GM12801 (cell line): ENCODE measurements around the gene FCN1.

ENCODE experiments used
- TF ChIP-seq, protein P1 (sequence below): IDR thresholded peaks from one replicate; pipeline ENCODE4 v1.5.1; 2011; ENCODE audit warnings: control low read depth; ENCODE audit not compliant: insufficient read length; ENCODE audit errors: extremely low read depth

Gene FCN1

DNA sequence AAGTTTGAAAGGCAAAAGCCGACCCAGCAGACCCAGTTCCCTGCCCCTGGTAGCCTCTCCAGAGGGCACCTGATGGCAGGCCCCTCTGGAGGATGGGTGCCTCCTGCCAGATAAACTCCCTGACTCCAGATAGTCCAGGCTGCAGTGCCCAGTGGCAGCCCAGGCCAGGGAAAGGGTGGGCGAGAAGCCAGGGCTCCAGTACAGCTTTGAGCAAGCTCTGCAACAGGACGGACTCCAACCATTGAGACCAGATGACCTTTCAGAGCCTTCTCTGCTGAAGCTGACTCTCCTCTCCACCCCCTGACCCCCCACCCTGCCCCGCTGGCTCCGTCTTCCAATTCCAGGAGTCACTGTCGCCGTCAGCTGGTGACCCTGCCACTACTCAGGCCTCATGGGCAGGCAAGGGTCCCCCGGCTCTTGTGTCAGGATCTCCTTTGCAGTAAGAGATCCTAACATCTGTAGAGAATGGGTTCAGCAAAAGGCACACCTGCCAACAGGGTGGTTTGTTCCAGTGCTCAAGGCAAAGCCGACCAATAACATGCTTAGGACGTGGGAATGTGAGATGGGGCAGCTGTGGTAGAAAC is 15.5 kb upstream of the FCN1 start:
- TF ChIP-seq, protein P1, sequence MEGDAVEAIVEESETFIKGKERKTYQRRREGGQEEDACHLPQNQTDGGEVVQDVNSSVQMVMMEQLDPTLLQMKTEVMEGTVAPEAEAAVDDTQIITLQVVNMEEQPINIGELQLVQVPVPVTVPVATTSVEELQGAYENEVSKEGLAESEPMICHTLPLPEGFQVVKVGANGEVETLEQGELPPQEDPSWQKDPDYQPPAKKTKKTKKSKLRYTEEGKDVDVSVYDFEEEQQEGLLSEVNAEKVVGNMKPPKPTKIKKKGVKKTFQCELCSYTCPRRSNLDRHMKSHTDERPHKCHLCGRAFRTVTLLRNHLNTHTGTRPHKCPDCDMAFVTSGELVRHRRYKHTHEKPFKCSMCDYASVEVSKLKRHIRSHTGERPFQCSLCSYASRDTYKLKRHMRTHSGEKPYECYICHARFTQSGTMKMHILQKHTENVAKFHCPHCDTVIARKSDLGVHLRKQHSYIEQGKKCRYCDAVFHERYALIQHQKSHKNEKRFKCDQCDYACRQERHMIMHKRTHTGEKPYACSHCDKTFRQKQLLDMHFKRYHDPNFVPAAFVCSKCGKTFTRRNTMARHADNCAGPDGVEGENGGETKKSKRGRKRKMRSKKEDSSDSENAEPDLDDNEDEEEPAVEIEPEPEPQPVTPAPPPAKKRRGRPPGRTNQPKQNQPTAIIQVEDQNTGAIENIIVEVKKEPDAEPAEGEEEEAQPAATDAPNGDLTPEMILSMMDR = no peak

GRCh38 chr9:134932606-134933005 is 14.9 kb upstream of the FCN1 start:
- TF ChIP-seq, protein P1 = no peak

- TF ChIP-seq, protein P1 = no peak
Observed at GRCh38 chr9:134932171-134932570, 14.5 kb upstream of the FCN1 start.

DNA sequence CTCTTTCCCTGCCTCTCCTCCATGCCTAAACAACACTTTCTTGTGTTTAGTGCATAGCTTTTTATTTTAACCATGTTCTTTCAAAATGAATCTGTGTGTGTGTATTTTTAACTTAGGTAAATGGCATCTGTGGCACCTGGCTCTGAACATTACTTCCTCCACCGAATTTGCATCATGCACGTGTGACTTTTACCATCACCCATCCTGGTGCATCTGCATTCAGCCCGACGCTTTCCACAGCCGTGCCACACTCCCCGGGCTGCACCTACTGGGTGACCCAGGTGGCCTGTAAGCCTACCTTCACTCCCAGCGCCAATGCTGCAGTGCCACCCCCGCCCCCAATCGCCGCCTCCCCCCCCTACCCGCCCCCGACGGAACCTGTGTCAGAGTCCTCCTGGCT is 12.7 kb upstream of the FCN1 start:
- TF ChIP-seq, protein P1 = no peak

DNA sequence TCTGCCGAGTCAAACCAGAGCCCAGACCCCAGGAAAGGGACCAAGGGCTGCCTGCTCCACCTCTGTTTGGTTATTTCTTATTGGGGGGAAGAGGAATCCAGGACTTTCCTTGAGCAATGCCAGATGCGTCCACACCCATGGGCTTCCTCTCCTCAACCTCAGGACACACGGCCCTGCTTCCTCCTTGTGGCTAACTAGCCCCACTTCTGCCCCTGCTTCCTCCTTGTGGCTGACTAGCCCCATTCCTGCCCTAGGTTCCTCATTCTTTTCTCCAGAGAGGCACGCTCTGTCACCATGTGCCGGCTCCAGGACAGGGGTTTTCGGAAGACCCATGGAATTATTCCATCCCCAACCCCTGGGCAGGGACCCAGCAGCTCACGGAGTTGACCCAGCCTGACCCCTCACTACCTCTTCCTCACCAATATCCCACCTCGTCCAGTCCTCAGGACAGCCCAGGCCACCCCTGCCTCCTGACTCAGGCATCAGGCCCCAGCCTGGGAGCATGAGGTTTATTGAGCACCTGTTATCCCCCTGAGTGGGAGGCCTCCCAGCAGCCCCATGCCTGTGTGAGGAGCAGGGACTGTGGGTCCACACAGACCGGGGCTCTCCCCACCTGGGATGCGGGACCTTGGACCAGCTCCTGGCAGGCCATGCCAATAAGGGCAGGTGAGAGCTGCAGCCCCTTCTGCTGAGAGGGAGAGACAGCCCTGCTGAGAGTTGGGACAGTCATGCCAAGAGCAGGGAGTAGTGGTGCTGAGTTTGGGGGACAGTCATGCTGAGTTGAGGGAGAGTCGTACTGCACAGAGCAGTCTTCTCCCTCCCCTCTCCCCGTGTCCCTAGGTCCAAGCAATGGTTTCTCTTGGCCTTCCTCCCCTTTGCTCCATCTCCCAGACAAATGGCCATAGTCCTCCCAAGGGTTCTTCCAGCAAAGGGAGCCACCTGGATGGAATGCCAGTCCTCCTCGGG is 11.8 kb upstream of the FCN1 start:
- TF ChIP-seq, protein P1 = no peak

GRCh38 chr9:134928436-134929192 is 10.9 kb upstream of the FCN1 start:
- TF ChIP-seq, protein P1 = no peak

DNA sequence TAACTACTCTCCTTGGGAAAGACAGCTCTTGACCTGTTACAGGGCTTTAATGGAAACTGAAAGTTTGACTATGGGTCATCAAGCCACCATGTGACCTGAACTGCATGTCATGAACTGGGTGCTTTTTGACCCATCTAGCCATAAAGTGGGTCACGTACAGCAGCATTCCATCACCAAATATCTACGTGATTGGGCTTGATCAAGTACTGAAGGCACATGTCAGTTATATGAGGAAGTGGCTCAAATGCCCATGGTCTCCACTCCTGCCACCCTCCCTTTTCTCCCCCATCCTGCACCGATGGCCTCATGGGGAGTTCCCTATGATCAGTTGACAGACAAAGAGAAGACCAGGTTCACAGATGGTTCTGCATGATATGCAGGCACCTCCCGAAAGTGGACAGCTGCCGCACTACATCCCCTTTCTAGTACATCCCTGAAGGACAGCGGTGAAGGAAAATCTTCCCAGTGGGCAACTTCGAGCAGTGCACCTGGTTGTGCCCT is 7.3 kb upstream of the FCN1 start:
- TF ChIP-seq, protein P1 = no peak
